Metanephros (tissue), 1 donor: ENCODE measurements around the gene CAMK1G. TPM values are rescaled to one million over a fixed set of nuclear protein-coding genes. Genes with fewer than 3 reads are reported as not detected.

Source experiments
- total RNA-seq: library from RNA; depleted of rRNA; stranded (reverse); fragments of >200 nt; gene quantifications from one replicate; pipeline ENCODE4 v1.2.3, GENCODE V29; 2014

CAMK1G gene
- total RNA-seq, result 2.7 TPM

DNA sequence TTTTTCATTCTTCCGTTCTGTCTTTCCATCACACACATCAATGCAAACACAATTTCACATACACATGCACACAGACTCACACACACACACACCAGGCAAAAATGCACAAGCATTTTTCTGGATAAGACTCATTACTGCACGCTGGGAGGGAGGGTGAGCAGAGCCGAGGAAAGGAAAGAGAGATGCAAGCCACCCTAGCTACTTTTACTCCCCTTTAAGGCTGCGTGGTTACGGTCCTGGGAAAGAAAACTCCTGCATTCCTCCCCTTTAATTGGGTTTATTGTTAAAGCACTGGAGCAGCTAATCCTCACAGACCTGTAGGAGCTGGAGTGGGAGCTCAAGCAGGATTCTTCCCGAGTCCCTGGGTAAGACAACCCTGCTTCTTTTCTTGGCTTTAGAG is at the start of gene CAMK1G:
Gene CAMK1G, plus strand, starts transcription at position 307 of the 400 bp plus-strand sequence. CDS start 11,270 bp downstream, outside the sequence.

GRCh38 chr1:209652121-209652735 is 68.7 kb downstream of the CAMK1G start, which contains the start of gene LAMB3:
TSS of gene LAMB3 (minus strand) at chr1:209652425. CDS start at chr1:209650944, 1,481 bp downstream.

Other genes starting within 250 kb of the CAMK1G start
- 2.3 TPM for gene LAMB3, start 68.7 kb downstream of the CAMK1G start, total RNA-seq
- gene G0S2, start 91.7 kb downstream of the CAMK1G start, total RNA-seq, result 41.5 TPM
- gene HSD11B1, start 121.1 kb downstream of the CAMK1G start, total RNA-seq, result 0.12 TPM
- gene TRAF3IP3, start 172.3 kb downstream of the CAMK1G start, total RNA-seq, result 4.3 TPM
- gene C1orf74, start 200.8 kb downstream of the CAMK1G start, total RNA-seq, result 2.6 TPM
- 16.0 TPM for gene IRF6, start 222.4 kb downstream of the CAMK1G start, total RNA-seq
- 7.2 TPM for gene UTP25, start 244.3 kb downstream of the CAMK1G start, total RNA-seq